NOMO-1 (cell line): Measurements from ENCODE around the gene CYP2S1.
"Not testable (repeated sequence)": the region's sequence is repeated elsewhere in the genome, so short reads cannot be mapped to it uniquely, and the experiment has no call there.

Experiments used
- DNase-seq, 2 experiments: peaks; one replicate each; lab custom pipeline; 2025; ENCODE audit not compliant: unreplicated experiment in 2 of 2; lab: John Stamatoyannopoulos, UW

Gene CYP2S1, protein sequence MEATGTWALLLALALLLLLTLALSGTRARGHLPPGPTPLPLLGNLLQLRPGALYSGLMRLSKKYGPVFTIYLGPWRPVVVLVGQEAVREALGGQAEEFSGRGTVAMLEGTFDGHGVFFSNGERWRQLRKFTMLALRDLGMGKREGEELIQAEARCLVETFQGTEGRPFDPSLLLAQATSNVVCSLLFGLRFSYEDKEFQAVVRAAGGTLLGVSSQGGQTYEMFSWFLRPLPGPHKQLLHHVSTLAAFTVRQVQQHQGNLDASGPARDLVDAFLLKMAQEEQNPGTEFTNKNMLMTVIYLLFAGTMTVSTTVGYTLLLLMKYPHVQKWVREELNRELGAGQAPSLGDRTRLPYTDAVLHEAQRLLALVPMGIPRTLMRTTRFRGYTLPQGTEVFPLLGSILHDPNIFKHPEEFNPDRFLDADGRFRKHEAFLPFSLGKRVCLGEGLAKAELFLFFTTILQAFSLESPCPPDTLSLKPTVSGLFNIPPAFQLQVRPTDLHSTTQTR

DNA sequence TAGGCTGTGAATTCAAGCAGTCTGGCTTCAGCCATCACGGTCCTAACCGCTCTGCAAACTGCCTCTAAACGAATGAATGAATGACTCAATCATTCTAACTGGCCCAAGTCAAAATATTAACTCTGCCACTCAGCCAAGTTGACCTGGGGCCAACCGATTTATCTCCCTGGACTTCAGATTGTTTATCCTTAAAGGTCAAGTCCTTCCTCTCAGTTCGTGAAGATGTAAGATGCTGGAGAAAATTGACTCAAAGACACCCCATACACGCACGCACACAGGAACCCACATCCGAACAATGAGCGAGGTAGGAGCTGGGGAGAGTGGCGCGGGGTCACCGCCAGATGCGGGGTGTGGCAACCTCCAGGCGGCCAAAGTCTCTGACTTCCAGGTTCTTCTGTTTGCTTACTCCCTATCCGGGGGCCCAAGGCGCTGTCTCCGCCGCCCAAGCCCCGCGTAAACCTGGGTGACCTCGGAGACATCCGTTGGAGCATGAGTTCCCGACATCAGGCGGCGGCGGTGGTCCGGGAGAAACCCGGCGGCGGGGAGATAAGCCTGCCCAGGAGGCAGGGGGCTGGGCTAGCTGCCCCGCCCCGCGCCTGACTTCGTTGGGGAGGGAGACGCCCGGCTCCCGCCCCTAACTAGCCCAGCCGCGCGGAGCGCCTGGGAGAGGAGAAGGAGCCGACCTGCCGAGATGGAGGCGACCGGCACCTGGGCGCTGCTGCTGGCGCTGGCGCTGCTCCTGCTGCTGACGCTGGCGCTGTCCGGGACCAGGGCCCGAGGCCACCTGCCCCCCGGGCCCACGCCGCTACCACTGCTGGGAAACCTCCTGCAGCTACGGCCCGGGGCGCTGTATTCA, at the start of gene CYP2S1:
CYP2S1 (plus strand) TSS at position 646 of the 856 bp plus-strand sequence; CDS start at position 692, 46 bp downstream.
- peak in 1 of 2 experiments; percentile 40 for DNase-seq

DNA sequence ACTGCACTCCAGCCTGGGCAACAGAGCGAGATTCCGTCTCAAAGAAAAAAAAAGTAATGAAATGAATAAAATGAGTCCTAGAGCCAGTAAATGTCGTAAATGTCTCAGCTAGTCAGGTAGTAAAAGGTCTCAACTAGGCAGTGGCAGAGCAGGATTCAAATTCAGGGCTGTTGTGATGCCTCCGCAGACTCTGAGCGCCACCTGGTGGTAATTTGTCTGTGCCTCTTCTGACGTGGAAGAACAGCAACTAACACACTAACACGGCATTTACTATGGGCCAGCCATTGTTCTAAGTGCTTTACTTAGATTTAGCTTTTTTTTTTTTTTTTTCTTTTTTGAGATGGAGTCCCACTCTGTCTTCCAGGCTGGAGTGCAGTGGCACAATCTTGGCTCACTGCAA, 48.6 kb upstream of the CYP2S1 start:
- DNase-seq: peak; percentile 62 to 73

DNA sequence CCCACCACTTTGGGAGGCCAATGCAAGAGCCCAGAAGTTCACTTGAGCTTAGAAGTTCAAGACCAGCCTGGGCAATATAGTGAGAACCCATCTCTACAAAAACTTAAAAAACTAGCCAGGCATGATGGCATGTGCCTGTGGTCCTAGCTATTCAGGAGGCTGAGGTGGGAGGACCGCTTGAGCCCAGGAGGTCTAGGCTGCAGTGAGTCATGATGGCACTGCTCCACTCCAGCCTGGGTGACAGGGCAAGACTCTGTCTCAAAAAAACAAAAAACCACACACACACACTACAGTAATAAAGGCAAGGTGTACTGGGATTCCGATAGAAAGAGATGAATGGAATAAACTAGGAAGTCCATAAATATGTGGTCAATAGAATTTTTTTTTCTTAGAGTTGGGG, 43.2 kb upstream of the CYP2S1 start:
- DNase-seq: no peak

DNA sequence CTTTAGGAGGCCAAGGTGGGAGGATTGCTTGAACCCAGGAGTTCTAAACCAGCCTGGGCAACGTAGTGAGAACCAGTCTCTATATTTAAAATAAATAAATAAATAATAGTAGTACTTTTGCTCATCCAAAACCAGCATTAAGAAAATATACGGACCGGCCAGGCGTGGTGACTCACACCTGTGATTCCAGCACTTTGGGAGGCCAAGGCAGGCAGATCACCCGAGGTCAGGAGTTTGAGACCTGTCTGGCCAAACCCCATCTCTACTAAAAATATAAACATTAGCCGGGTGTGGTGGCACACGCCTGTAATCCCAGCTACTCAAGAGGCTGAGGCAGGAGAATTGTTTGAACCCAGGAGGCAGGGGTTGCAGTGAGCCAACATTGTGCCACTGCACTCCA, 42.0 kb upstream of the CYP2S1 start:
- DNase-seq: not testable (repeated sequence)

DNA sequence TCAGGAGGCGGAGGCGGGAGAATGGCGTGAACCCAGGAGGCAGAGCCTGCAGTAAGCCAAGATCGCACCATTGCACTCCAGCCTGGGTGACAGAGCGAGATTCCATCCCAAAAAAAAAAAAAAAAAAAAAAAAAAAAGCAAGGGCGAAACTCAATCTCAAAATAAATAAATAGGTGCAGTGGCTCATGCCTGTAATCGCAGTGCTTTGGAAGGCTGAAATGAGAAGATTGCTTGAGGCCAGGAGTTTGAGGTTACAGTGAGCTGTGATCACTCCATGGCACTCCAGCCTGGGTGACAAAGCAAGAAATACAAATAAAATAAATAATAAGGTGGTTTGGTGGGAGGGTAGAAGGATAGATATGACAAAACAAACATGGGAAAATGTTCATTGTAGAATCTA, 39.0 kb upstream of the CYP2S1 start:
- DNase-seq: no peak

DNA sequence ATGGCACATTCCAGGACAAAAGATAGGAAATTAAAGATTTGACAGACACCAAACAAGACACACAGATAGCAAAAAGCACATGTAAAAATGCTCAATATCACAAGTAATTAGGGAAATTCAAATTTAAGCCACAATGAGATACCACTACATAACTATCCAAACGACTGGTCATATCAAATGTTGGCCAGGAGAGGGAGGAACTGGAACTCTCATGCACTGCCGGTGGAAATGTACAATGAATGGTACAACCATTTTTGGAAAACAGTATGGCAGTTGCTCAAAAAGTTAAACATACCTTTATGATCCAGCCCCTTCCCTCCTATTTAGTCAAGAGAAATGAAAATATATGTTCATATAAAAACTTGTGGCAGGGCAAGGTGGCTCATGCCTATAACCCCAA, 36.8 kb upstream of the CYP2S1 start:
- no peak for DNase-seq

DNA sequence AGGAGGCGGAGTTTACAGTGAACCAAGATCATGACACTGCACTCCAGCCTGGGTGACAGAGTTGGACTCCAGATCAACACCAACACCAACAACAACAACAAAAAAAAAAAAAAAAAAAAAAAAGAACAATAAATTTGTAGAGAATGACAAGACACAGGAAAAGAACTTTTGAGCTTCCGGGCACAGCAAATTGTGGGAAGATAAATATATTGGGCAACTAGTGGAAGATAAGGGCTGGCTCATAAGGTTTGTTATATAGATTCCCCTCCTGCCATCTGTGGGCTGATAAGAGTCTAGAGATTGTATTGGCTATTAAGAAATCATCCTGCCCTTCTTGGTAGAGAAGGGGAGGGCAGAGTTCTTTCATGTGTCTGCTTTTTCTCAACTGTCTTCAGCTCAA, 33.1 kb upstream of the CYP2S1 start:
- DNase-seq: no peak

DNA sequence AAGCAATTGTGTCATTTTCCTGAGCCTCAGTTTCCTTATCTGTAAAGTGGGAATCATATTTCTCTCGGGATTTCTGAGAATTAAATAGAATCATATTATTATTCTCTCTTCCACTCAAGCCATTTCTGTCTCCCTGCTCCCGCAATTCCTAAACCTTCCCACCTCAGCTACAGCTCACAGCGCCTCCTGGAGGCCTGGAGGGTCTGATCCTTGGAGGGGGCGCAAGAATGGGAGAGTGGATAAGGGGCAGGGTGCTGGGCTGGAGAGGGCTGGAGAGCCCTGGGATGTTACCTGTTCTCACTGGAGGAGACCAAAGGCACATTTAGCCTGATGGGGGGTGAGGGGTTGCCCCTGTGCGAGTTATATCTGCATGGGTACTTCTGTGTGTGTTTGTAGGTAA, 31.1 kb upstream of the CYP2S1 start:
- DNase-seq: no peak

DNA sequence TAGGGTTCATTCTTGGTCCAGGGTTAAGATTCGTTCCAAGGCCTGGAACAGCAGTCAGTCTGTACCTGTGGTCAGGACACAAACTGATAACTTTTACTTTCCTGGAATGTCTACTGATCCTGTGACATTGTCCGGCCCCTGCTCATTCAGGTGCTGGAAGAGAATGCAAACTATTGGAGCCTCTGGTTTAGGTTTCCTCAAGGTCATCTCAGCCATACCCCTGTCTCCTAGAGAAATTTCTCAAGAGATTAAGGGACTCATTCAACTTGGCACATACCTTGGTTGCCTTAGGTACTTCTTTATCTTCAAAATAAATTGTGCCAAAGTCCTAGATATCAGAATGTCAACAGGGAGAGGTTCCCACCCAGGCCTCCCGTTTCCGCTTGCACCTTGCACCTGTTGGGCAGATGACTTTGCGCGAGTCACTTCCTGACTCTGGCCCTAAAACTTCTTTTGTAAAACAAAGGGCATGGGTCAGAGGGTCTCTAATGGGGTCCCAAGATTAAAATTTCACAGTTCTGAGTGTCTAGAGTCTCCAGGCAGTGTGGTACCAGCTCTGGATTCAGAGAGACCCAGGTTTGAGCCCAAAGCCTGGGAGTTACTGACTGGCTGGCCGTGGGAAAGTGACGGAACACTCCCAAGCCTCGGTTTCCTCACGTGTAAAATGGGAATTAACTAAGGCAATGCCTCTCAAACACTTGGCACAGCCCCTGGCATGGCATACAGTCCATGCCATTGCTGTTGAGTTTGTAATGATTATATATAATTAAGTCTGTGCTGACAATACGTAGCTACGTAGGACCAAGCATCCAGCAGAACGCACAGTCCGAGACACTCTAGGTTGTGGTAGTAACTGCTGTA, 25.8 kb upstream of the CYP2S1 start:
- no peak for DNase-seq

DNA sequence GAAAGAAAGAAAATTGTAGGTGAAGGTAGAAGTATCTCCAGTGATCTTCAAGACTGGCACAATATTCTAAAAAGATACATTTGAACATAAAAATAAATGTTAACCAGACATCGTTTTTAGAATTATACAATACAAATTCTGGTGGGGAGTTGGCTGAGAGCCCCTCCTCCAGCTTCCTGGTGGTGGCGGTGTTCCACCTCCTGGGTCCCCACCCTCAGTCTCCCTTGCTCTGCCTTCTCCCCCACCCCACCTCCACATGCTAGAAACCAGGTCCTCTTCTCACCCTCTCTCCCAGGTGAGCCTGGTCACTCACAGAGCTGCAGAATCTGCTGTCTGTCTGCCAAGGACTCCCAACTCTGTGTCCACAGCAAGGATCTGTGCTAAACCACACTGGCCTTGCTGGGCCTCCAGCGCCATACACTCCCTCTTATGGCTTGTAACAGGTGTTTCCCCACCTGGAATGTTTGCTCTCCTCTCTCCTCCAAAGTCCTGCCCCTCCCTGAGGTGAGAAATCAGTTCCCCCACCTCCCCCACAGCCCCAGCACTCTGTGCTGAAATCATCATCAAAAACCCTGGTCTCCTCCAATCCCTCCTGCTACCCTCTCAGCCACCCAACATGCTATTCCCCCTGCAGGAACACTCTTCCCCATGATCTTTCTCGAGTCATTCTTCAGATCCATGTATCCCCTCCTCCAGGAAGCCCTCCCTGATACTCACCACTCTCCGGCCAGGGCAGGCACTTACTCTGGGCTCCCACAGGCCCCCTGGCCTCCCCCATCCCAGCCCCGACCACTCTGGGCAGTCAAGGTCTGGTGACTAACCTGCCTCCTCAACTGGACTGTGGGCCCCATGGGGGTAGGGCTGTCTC, 20.5 kb upstream of the CYP2S1 start:
- DNase-seq: no peak

DNA sequence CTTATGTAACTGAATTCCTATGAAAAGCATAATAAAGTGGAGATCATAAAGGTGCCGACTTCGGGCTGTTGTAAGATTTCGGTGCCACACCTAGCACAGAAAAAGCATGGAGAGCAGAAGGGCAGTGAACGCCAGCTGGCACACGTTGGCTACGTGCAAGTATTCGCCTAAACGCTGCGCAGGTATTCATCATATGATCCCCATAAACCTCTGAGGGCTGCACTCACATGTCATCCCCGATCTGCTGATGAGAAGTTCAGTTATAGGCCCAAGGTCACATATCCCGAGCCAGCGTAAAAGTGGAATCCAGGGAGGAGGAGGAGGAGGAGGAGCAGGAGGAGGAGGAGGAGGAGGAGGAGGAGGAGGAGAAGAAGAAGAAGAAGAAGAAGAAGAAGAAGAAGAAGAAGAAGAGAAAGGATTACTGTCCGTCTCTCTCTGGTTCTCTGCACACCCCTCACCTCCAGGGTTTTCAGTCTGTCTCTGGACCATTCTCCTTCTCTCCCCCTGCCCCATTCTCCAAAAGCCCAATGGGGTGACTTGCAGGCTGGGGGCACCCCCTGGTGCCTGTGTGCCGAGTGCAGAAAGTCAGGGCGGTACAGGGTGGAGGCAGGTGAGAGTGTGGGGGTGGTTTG, 18.6 kb upstream of the CYP2S1 start:
- no peak for DNase-seq

DNA sequence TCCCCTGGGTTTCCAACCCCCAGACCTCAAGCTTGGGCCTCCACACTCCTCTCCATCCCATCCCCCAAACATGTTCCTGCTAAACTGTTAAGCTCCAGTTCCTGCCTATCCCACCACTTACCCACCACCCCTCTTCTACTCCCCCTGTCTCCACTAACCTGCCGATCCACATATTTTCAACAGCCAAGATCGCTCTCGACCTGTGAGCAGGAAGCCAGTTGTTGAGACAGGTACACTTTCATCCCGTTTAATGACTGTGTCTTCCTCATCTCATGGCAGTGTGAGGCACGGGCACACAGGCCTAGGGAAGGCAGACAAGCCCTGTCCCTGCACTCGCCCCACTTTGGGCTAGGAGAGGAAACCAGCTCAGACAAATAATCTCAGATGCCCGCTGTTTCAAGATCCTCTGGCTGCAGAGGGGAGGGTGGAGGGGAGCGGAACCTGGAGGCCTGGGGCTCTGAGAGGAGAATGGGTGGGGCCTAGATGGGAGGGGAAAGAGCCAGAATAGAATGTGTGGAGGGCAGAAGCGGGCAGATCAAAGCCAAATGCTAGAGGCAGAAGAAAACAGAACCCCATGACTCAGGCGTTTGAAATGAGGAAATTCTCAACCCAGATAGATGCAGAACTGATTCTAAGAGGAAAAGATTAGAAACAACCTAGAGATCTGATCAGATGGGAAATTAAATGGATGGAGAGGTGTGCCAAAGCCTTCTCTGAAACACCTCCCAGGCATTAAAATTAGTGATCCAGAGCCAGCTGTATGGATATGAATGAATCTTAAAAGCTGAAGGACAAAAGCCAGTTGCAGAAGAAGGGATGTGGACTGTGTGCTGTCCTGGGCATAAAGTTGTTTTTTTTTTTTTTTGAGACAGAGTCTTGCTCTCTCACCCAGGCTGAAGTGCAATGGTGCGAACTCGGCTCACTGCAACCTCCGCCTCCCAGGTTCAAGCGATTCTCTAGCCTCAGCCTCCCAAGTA, 16.9 kb upstream of the CYP2S1 start:
- peak; percentile 97 for DNase-seq

DNA sequence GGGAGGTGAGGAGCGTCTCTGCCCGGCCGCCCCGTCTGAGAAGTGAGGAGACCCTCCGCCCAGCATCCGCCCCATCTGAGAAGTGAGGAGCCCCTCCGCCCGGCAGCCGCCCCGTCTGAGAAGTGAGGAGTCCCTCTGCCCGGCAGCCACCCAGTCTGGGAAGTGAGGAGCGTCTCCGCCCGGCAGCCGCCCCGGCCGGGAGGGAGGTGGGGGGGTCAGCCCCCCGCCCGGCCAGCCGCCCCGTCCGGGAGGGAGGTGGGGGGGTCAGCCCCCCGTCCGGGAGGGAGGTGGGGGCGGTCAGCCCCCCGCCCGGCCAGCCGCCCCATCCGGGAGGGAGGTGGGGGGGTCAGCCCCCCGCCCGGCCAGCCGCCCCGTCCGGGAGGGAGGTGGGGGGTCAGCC, 12.8 kb upstream of the CYP2S1 start:
- DNase-seq: not testable (repeated sequence)

DNA sequence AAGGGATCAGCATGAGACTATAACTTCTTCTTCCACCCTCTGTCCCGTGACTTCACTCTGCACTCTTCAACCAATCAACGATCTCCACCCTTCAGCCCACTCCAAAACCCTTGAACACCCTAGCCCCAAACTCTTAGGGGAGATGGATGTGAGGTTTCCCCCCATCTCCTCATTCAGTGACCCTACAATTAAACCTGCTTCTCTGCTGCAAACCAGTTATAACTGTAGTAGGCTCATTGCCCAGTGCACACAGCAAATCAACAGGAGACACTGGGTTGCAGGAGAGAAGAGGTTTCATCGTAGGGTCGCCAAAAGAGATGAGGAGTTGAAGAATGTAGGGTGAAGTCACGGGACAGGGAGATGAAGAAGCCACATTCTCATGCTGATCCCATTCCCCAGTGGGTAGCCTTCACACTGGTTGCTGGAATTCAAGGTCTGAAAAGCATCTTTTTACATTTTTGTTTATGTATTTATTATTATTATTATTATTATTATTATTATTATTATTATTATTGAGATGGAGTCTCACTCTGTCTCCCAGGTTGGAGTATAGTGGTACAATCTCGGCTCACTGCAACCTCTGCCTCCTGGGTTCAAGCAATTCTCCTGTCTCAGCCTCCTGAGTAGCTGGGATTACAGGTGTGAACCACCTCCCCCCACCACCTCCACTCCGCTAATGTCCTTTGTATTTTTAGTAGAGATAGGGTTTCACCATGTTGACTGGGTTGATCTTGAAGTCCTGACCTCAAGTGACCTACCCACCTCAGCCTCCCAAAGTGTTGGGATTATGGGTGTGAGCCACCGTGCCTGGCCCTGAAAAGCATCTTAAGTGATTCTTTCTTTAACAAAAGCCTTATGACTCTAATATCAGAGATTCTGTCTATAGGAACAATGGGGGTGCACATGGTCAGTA, 5.8 kb upstream of the CYP2S1 start:
- no peak for DNase-seq

DNA sequence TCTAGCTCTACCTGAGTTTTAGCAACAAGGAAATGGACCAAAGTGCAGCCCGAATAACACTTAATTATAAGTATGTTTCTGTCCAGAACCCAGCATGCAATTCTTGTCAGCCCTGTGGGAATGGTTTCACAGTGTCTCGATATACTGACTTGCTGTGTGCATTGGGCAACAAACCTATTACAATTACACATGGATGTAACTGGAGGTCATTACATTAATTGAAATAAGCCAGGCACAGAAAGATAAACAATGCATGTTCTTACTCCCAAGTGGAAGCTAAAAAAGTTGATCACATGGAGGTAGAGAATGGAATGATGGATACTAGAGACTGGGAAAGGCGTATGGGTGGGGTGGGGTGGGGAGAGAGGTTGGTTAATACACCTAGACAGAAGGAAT, 5.1 kb upstream of the CYP2S1 start:
- DNase-seq: no peak

DNA sequence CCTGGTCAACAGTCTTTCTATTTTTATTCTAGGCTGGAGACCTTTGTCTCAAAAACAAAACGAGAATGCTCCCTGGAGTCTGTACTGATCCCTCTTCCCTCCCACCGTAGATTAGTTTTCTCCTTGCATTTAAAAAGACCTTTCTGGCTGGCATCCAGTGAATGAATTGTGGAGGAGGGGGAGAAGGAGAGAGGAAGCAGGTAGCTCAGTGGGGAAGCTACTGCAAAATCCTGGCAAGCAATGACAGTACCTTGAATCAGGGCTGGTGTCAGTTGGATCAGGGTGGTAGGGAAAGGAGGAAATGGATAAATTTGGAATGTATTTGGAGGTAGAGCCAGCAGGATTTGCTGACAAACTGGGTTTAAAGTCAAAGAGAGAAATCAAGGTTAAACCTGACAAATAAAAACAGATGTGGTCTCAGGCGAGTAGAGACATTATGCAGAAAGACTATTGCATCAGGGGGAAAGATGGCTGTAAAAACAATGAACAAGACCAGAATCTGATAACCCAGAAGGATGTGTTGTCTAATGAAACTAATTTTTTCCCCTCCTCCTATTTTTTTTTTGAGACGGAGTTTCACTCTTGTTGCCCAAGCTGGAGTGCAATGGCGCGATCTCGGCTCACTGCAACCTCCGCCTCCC, 3.5 kb upstream of the CYP2S1 start:
- DNase-seq: no peak
